ENCODE data around the gene TRERF1.

DNA sequence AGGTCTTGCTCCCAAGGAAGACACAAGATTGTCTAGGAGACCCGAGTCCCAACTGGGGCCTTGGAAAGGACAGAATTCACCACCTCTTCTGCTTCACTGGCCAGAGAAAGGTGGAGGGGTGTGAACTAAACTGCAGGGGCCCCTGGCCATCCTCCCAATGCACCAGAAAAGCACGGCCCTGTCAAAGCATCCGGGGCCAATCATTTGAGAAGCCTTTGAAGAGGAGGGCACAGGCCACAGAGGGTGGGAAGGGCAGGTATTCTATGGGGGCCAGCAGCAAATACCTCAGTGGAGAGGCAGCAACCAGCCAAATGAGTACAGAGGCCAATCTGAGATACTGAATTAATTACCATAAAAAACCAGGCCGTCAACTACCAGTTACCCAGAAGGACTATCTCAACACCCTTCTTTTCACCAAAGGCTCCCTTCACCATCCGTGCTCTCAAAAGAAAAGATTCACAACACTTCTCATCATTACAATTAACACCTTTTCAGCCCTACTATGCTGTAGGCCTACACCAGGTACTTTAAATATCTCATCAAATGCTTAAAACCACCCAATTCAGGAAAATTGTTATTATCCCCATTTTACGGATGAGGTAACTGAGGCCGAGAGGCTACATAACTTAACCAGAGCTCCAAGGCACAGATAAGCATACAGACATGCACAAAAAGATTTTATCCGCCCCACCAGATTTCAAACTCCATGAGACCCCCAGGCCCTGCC, 50.7 kb downstream of the TRERF1 start:
- TF ChIP-seq, protein P1, sequence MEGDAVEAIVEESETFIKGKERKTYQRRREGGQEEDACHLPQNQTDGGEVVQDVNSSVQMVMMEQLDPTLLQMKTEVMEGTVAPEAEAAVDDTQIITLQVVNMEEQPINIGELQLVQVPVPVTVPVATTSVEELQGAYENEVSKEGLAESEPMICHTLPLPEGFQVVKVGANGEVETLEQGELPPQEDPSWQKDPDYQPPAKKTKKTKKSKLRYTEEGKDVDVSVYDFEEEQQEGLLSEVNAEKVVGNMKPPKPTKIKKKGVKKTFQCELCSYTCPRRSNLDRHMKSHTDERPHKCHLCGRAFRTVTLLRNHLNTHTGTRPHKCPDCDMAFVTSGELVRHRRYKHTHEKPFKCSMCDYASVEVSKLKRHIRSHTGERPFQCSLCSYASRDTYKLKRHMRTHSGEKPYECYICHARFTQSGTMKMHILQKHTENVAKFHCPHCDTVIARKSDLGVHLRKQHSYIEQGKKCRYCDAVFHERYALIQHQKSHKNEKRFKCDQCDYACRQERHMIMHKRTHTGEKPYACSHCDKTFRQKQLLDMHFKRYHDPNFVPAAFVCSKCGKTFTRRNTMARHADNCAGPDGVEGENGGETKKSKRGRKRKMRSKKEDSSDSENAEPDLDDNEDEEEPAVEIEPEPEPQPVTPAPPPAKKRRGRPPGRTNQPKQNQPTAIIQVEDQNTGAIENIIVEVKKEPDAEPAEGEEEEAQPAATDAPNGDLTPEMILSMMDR (IDR thresholded peaks at IDR 0.05; ENCODE audit: low read length) = no peak
- TF ChIP-seq EZH2 (optimal IDR thresholded peaks at IDR 0.05; ENCODE audit: low read depth, low read length) (no peak), EZH2phosphoT487 (IDR thresholded peaks at IDR 0.05; ENCODE audit: low read length) (no peak)

Measured in MM.1S (cell line).